ENCODE measurements around the gene KLK13.

- no peak for TF ChIP-seq CTCF (IDR thresholded peaks at IDR 0.05)
- no peak for TF ChIP-seq POLR2A (IDR thresholded peaks at IDR 0.05)
- TF ChIP-seq POLR2AphosphoS5 (IDR thresholded peaks at IDR 0.05), result no peak
- no peak for TF ChIP-seq EP300 (IDR thresholded peaks at IDR 0.05)
These were observed 46.7 kb upstream of the KLK13 start for GRCh38 chr19:51111606-51112005.

Data from suprapubic skin (tissue), 4 donors.